Activated gamma-delta T cell treated with Interleukin-2 at 50 U/mL for 16 hours (primary cell): ENCODE results near the gene P3R3URF.
"Not testable (repeated sequence)": the region's sequence is repeated elsewhere in the genome, so short reads cannot be mapped to it uniquely, and the experiment has no call there.

Experiments used
- DNase-seq: peaks from one replicate; pipeline ENCODE4 v3.0.0-alpha.2; 2020

P3R3URF gene

GRCh38 chr1:46176211-46176865, at the start of gene P3R3URF:
Gene P3R3URF (minus strand): TSS chr1:46176488. CDS start chr1:46176471, 17 bp downstream.
- DNase-seq = no peak

- no peak for DNase-seq
These were observed 48.7 kb upstream of the P3R3URF start for GRCh38 chr1:46224966-46225365.

- peak; percentile 50 for DNase-seq
These were observed 47.2 kb upstream of the P3R3URF start for GRCh38 chr1:46223472-46223943.

- not testable (repeated sequence) for DNase-seq
These were observed 46.8 kb upstream of the P3R3URF start for GRCh38 chr1:46223055-46223454.

GRCh38 chr1:46221749-46222148, 45.5 kb upstream of the P3R3URF start:
- no peak for DNase-seq

GRCh38 chr1:46220808-46221207, 44.5 kb upstream of the P3R3URF start:
- DNase-seq = no peak

GRCh38 chr1:46219551-46220520, 43.5 kb upstream of the P3R3URF start:
- DNase-seq = no peak

- no peak for DNase-seq
These were observed 42.2 kb upstream of the P3R3URF start for GRCh38 chr1:46218443-46218842.

GRCh38 chr1:46215504-46215903, 39.2 kb upstream of the P3R3URF start:
- DNase-seq = no peak

GRCh38 chr1:46211051-46211450, 34.8 kb upstream of the P3R3URF start:
- DNase-seq = no peak

GRCh38 chr1:46210561-46210960, 34.3 kb upstream of the P3R3URF start:
- DNase-seq = no peak

GRCh38 chr1:46206399-46206798, 30.1 kb upstream of the P3R3URF start:
- DNase-seq = no peak

GRCh38 chr1:46205791-46206190, 29.5 kb upstream of the P3R3URF start:
- DNase-seq = no peak

GRCh38 chr1:46205141-46205540, 28.9 kb upstream of the P3R3URF start:
- DNase-seq = no peak

- DNase-seq = no peak
These were observed 28.1 kb upstream of the P3R3URF start for GRCh38 chr1:46204406-46204742.

- no peak for DNase-seq
These were observed 27.6 kb upstream of the P3R3URF start for GRCh38 chr1:46203738-46204405.

- DNase-seq = no peak
These were observed 23.0 kb upstream of the P3R3URF start for GRCh38 chr1:46199233-46199749.

GRCh38 chr1:46197964-46198811, 21.9 kb upstream of the P3R3URF start, which contains the start of gene POMGNT1:
Gene POMGNT1 (minus strand): TSS chr1:46198434. CDS start chr1:46197821, 613 bp downstream.
- peak; percentile 67 for DNase-seq

GRCh38 chr1:46197560-46197963, 21.3 kb upstream of the P3R3URF start:
- no peak for DNase-seq

- DNase-seq = no peak
These were observed 20.3 kb upstream of the P3R3URF start for GRCh38 chr1:46196609-46197008.

- no peak for DNase-seq
These were observed 18.4 kb upstream of the P3R3URF start for GRCh38 chr1:46194641-46195193.
